Tibial artery (tissue), 4 donors: ENCODE results near the gene IMPG2.

ENCODE experiments used
- DNase-seq, 2 donors: peaks; one replicate each; pipeline ENCODE4 v3.0.0-alpha.2; 2019
- H3K27ac ChIP-seq, 2 donors: fragments of 200-600 bp; sonication (generic) in 1 of 2; 1 replicate in 1 of 2; 2 replicates in 1 of 2; pipeline ENCODE4 v1.5.1; 2018 to 2019; ENCODE audit warnings: mild to moderate bottlenecking in 1 of 2
- H3K27me3 ChIP-seq, 2 donors: fragments of 200-600 bp; sonication (generic) in 1 of 2; one replicate each; pipeline versions ENCODE4 v1.5.1 to v1.6.0; 2016 to 2019
- H3K36me3 ChIP-seq, 3 donors: fragments of 200-600 bp; sonication (generic) in 2 of 3; one replicate each; pipeline ENCODE4 v1.5.1; 2016 to 2019; ENCODE audit warnings: mild to moderate bottlenecking in 2 of 3
- H3K4me1 ChIP-seq, 4 donors: fragments of 200-600 bp; sonication (generic) in 2 of 4; 1 replicate in 3 of 4; 2 replicates in 1 of 4; pipeline ENCODE4 v1.5.1; 2016 to 2019
- H3K4me3 ChIP-seq, 2 donors: fragments of 200-600 bp; sonication (generic) in 1 of 2; 1 replicate in 1 of 2; 2 replicates in 1 of 2; pipeline ENCODE4 v1.5.1; 2018 to 2019; ENCODE audit warnings: mild to moderate bottlenecking in 2 of 2
- H3K9me3 ChIP-seq, 3 donors: fragments of 200-600 bp; sonication (generic) in 1 of 3; one replicate each; pipeline ENCODE4 v1.5.1; 2016 to 2019
- CTCF ChIP-seq, 2 experiments: fragments of 200-600 bp in 1 of 2; fragments of 450-650 bp in 1 of 2; IDR thresholded peaks; one replicate each; pipeline ENCODE4 v1.5.1; 2017 to 2019; ENCODE audit warnings: antibody characterized with exemption in 2 of 2, mild to moderate bottlenecking in 1 of 2, moderate library complexity in 1 of 2
- intact Hi-C: fragments of 100-400 bp; cut with DNase I; formaldehyde crosslinking; loops from one replicate; pipeline ENCODE4 v1.15.0; 2023; ENCODE audit warnings: low total_unique reads

Gene IMPG2

GRCh38 chr3:101243285-101244211, 76.8 kb downstream of the IMPG2 start:
- Histone ChIP-seq H3K27me3 (no peaks in the 10 kb centered on the region), H3K4me1 (peaks cover 0 to 3% (median under 1%) of the 10 kb centered on the region in 4 donors), H3K27ac (no peak overlapping the region), H3K36me3 (no peaks in the 10 kb centered on the region), H3K9me3 (no peaks in the 10 kb centered on the region), H3K4me3 (no peak overlapping the region)
- intact Hi-C loops = no loop called here
- no peak for DNase-seq
- TF ChIP-seq CTCF (IDR thresholded peaks at IDR 0.05) = no peak

GRCh38 chr3:101240719-101241399, 79.5 kb downstream of the IMPG2 start:
- TF ChIP-seq CTCF (IDR thresholded peaks at IDR 0.05) = no peak
- H3K27ac ChIP-seq = no peak overlapping the region
- no peaks in the 10 kb centered on the region for H3K36me3 ChIP-seq
- intact Hi-C loops = no loop called here
- H3K9me3 ChIP-seq = no peaks in the 10 kb centered on the region
- H3K4me3 ChIP-seq = no peak overlapping the region
- H3K27me3 ChIP-seq = no peaks in the 10 kb centered on the region
- no peak for DNase-seq
- H3K4me1 ChIP-seq = no peaks in the 10 kb centered on the region

GRCh38 chr3:101235048-101235447, 85.3 kb downstream of the IMPG2 start:
- no peaks in the 10 kb centered on the region for H3K36me3 ChIP-seq
- H3K27ac ChIP-seq = no peak overlapping the region
- H3K4me1 ChIP-seq = no peaks in the 10 kb centered on the region
- intact Hi-C loops = no loop called here
- TF ChIP-seq CTCF (IDR thresholded peaks at IDR 0.05) = no peak
- no peaks in the 10 kb centered on the region for H3K27me3 ChIP-seq
- DNase-seq = no peak
- no peaks in the 10 kb centered on the region for H3K9me3 ChIP-seq
- no peak overlapping the region for H3K4me3 ChIP-seq

GRCh38 chr3:101230618-101231017, 89.8 kb downstream of the IMPG2 start:
- Histone ChIP-seq H3K27ac (no peak overlapping the region), H3K4me1 (no peaks in the 10 kb centered on the region), H3K36me3 (no peaks in the 10 kb centered on the region), H3K4me3 (no peak overlapping the region), H3K9me3 (no peaks in the 10 kb centered on the region), H3K27me3 (no peaks in the 10 kb centered on the region)
- no peak for DNase-seq
- intact Hi-C loops = no loop called here
- no peak for TF ChIP-seq CTCF (IDR thresholded peaks at IDR 0.05)

- DNase-seq = no peak
- TF ChIP-seq CTCF (IDR thresholded peaks at IDR 0.05) = peak; percentile 35 to 47
- Histone ChIP-seq H3K9me3 (no peaks in the 10 kb centered on the region), H3K36me3 (no peaks in the 10 kb centered on the region), H3K27me3 (no peaks in the 10 kb centered on the region), H3K27ac (no peak overlapping the region), H3K4me1 (no peaks in the 10 kb centered on the region), H3K4me3 (no peak overlapping the region)
- intact Hi-C loops = no loop called here
Measured at GRCh38 chr3:101229681-101230080, 90.7 kb downstream of the IMPG2 start.
